Effector memory CD4-positive, alpha-beta T cell (primary cell): Measurements from ENCODE around the gene PDSS2.

Experiments used
- DNase-seq, 3 donors: peaks; one replicate each; pipeline ENCODE4 v3.0.0-alpha.2; 2020
- H3K27ac ChIP-seq: 2 replicates; pipeline ENCODE4 v1.7.0; 2013; ENCODE audit warnings: mild to moderate bottlenecking, low read length, moderate library complexity; ENCODE audit not compliant: insufficient read depth, poor library complexity, severe bottlenecking
- H3K27me3 ChIP-seq: replicated peaks from 2 replicates; pipeline ENCODE4 v1.7.0; 2013; ENCODE audit warnings: mild to moderate bottlenecking, low read length; ENCODE audit not compliant: insufficient read depth, control insufficient read depth, poor library complexity, severe bottlenecking
- H3K36me3 ChIP-seq: 2 replicates; pipeline ENCODE4 v1.7.0; 2013; ENCODE audit warnings: mild to moderate bottlenecking, low read length, moderate library complexity; ENCODE audit not compliant: control insufficient read depth, insufficient read depth
- H3K4me1 ChIP-seq: 2 replicates; pipeline ENCODE4 v1.7.0; 2013; ENCODE audit warnings: low read length, mild to moderate bottlenecking; ENCODE audit not compliant: control insufficient read depth, insufficient read depth, poor library complexity, severe bottlenecking
- H3K4me3 ChIP-seq: 2 replicates; pipeline ENCODE4 v1.7.0; 2013; ENCODE audit warnings: low read length, low read depth, mild to moderate bottlenecking; ENCODE audit not compliant: insufficient read depth, poor library complexity, severe bottlenecking
- H3K9me3 ChIP-seq: 2 replicates; pipeline ENCODE4 v1.7.0; 2013; ENCODE audit warnings: mild to moderate bottlenecking, low read length, moderate library complexity; ENCODE audit not compliant: control insufficient read depth

The PDSS2 gene

DNA sequence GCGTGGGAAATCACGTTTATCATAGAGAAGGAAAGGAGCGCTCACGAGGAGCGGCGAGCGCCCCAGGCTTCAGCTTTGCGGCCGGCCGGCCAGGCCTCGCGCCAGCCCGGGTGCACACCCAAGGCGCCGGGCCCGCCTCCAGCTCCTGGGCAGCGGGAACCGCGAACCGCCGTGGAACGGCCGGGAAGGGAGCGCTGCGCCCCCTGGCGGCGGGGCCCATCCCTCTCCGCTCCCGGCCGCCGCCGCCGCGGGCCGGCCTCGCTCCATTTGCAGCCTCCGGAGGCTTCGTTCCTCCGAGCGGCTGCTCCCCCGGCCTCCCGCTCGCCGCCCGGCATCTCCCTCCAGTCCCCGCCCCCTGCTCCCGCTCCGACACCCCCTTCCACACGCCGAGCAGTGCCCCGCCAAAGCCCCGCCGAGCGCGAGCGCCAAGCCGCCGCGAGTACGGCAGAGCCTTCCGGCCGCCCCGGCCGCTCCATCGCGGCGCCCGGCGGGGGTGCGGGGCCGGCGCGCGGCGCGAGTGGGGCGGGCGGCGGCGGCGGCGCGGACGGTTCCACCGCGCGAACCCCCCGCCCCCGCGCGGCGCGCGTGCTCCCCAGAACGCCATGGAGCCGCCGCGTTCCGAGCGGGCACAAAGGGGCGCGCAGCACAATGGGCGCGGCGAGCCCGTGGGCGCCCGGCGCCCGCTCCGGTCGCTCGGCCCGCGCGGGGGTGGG, 345.0 kb downstream of the PDSS2 start:
- Histone ChIP-seq H3K27me3 (no peaks in the 10 kb centered on the region), H3K27ac (no peak overlapping the region), H3K4me3 (peak overlapping the region; percentile 60), H3K4me1 (peaks cover 6% of the 10 kb centered on the region), H3K36me3 (no peaks in the 10 kb centered on the region), H3K9me3 (no peaks in the 10 kb centered on the region)
- DNase-seq, result peak; percentile 37 to 51 (median 49)

DNA sequence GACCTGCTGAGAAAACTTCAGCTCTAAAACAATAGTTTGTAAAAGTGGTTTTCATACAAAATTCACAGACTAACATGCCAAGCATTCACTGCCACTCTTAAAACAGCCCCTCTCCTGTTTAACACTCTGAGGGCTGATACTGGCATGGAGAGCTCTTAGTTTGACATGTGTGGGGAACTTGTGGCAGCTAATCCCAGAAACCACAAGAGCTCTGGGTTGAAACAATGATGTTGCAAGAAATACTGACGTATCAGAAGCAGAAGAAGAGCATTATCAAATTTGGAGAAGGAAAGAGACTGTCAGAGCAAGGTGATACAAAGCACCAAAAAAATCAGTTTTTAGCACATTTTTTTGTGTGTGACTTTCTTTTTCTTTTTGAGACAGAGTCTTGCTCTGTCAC, 349.2 kb downstream of the PDSS2 start:
- H3K4me1 ChIP-seq, result no peaks in the 10 kb centered on the region
- no peak overlapping the region for H3K4me3 ChIP-seq
- DNase-seq, result no peak
- H3K9me3 ChIP-seq, result no peaks in the 10 kb centered on the region
- H3K27ac ChIP-seq, result no peak overlapping the region
- no peaks in the 10 kb centered on the region for H3K27me3 ChIP-seq
- H3K36me3 ChIP-seq, result no peaks in the 10 kb centered on the region

- no peaks in the 10 kb centered on the region for H3K27me3 ChIP-seq
- no peak overlapping the region for H3K4me3 ChIP-seq
- DNase-seq, result no peak
- H3K36me3 ChIP-seq, result no peaks in the 10 kb centered on the region
- no peaks in the 10 kb centered on the region for H3K9me3 ChIP-seq
- no peaks in the 10 kb centered on the region for H3K4me1 ChIP-seq
- H3K27ac ChIP-seq, result no peak overlapping the region
Measured at GRCh38 chr6:107108201-107108890, 351.0 kb downstream of the PDSS2 start.

DNA sequence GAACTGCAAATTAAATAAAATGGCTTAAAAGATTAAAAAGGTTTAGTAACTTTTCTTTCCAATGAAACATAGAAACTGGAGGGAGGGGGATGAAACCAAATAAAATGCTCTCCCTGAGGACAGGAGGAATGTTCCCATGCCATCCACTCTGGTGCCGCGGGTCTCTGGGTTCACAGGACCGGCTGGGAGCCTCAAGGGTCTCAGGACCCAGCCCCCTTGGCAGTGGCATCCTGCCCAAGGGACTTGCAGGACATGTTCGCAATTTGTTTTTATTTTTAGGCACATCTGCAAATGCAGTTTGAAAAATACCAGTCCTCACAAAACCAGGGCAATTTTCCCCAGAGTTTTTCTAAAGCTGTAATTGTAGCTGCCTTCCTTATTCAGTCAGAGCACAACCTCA, 351.6 kb downstream of the PDSS2 start:
- no peaks in the 10 kb centered on the region for H3K27me3 ChIP-seq
- H3K4me3 ChIP-seq, result no peak overlapping the region
- DNase-seq, result no peak
- H3K36me3 ChIP-seq, result no peaks in the 10 kb centered on the region
- H3K4me1 ChIP-seq, result no peaks in the 10 kb centered on the region
- H3K9me3 ChIP-seq, result no peaks in the 10 kb centered on the region
- H3K27ac ChIP-seq, result no peak overlapping the region

DNA sequence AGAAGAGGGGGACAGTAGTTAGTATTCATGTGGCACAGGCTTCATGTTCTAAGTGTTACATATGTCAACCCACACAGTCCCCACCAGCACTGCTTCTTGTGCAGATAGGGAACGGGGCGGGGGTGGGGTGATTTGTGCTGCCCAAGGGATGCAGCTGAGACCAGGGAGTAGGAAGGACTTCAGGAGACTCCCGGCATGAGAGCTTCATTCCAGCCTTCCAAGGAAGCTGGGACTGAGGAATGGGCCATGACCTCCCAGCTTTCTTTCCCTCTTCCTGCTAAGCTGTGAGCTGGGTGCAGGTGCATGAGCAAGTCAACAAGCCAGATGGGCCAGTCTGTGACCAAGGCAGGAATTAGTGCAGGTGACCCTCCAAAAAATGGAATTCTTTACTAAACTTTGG, 353.2 kb downstream of the PDSS2 start:
- Histone ChIP-seq H3K4me1 (no peaks in the 10 kb centered on the region), H3K36me3 (no peaks in the 10 kb centered on the region), H3K27ac (no peak overlapping the region), H3K9me3 (no peaks in the 10 kb centered on the region), H3K4me3 (no peak overlapping the region), H3K27me3 (no peaks in the 10 kb centered on the region)
- DNase-seq, result no peak

DNA sequence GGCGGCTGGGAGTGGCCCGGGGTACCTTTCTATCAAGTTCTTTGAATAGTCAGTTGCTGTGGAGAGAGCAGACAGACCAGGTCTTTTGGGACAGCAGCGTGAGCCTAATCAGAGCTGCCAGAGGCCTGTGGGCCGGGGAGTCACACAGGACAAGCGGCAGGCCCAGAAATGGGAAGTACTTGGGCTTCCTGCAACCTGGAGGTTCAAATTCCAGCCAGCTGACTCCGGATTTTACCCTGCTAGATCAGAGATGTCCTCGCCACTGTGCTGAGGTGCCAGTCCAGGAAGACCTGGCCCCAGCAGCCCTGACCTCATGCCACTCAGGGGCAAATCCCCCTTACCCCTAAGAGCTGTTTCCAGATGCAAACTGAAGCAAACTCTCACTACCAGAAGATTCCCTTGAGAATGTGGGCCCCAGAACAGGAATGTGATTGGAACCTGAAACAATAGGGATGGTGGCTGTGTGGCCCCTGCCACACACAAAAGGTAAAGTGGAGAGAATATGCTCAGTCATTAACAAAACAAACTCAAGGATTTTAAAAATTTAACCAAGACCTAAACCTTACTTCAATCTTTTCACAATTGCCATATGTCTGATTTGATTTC, 353.8 kb downstream of the PDSS2 start:
- no peak for DNase-seq
- Histone ChIP-seq H3K36me3 (no peaks in the 10 kb centered on the region), H3K9me3 (no peaks in the 10 kb centered on the region), H3K27ac (no peak overlapping the region), H3K4me3 (no peak overlapping the region), H3K27me3 (no peaks in the 10 kb centered on the region), H3K4me1 (no peaks in the 10 kb centered on the region)

DNA sequence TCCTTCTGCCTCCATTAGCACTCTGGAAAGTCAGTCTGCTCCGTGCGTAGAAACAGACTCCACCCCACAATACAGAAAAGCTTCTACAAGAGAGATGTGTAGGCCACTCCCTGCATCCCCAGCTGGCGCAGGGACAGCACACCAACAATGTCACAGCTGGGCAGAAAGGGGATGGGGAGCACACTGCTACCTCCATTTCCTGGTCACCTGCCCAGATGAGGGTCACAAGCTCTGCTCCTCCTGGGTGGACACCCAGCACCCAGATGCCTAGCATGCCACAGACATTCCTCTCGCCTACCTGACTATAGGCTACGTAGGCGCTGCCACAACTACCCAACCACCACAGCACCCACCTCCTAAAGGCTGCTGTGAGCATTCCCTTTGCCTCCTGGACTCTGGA, 356.3 kb downstream of the PDSS2 start:
- no peak overlapping the region for H3K27ac ChIP-seq
- no peaks in the 10 kb centered on the region for H3K9me3 ChIP-seq
- H3K36me3 ChIP-seq, result no peaks in the 10 kb centered on the region
- no peak for DNase-seq
- H3K27me3 ChIP-seq, result no peaks in the 10 kb centered on the region
- H3K4me1 ChIP-seq, result no peaks in the 10 kb centered on the region
- H3K4me3 ChIP-seq, result no peak overlapping the region
